ENCODE measurements around the gene PHLPP1.

Gene PHLPP1

DNA sequence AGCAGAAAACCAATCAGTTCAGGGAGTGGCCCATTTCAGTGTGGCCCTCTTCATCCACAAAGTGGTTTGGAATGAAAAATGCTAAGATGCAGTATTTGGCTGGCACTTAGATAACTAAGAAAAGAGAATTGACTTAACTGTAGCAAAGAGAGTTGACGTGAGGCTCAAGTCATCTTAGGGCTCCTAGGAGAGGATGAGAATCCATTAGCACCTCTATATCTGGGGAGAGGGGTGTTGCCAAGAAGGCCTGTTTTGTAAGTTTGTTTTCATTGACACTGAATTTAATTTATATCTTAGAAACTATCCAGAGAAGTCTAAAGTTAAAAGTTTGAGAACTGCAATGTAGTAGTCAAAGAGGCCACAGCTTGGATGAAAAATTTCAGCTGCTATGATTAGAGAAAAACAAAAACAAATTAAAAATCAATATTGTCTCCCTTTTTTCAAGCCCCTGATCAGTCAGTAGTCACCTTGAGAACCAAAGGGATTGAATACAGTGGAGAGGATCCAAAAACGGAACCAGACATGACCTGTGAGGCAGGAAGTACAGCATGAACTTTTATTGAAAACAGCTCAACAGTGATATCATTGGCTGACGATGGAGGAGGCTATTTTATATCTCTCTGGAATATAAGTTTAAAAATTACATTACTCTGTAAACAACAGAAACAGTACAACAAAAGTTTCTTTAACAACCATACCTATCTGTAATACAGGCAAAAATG, 52.7 kb downstream of the PHLPP1 start:
- Histone ChIP-seq H3K36me3 (replicated peaks; ENCODE audit: insufficient read depth, low read length) (no peaks in the 10 kb centered on the region), H3F3A (ENCODE audit: insufficient read depth, low read length) (peaks cover 13% of the 10 kb centered on the region), H3K9me2 (replicated peaks; ENCODE audit: insufficient read depth, low read length) (no peaks in the 10 kb centered on the region), H3K4me2 (ENCODE audit: low read depth, low read length) (no peak overlapping the region), H3K4me3 (ENCODE audit: low read length) (no peak overlapping the region), H3K79me2 (ENCODE audit: low read length) (0 out of 2 replicates have a peak, but pooled peaks cover 13% of the 10 kb centered on the region), H2AFZ (ENCODE audit: low read length) (no peak overlapping the region), H3K4me1 (ENCODE audit: low read length) (peaks cover 4% of the 10 kb centered on the region), H3K9me3 (replicated peaks; ENCODE audit: insufficient read depth, low read length) (no peaks in the 10 kb centered on the region), H3K27ac (ENCODE audit: low read length) (no peak overlapping the region), H3K9ac (ENCODE audit: low read length) (no peak overlapping the region), H3K27me3 (replicated peaks; ENCODE audit: insufficient read depth, low read length) (no peaks in the 10 kb centered on the region), H4K20me1 (ENCODE audit: insufficient read depth, low read length) (no peaks in the 10 kb centered on the region)
- DNase-seq: no peak
- TF ChIP-seq EZH2 (optimal IDR thresholded peaks at IDR 0.05; ENCODE audit: low read depth, low read length) (no peak), CTCF (IDR thresholded peaks at IDR 0.05; ENCODE audit: low read length) (no peak), EZH2phosphoT487 (IDR thresholded peaks at IDR 0.05; ENCODE audit: low read length) (no peak)

- H3K9ac ChIP-seq (ENCODE audit: low read length): no peak overlapping the region
- 0 out of 2 replicates have a peak, but pooled peaks cover 13% of the 10 kb centered on the region for H3K79me2 ChIP-seq (ENCODE audit: low read length)
- H3K27me3 ChIP-seq (replicated peaks; ENCODE audit: insufficient read depth, low read length): no peaks in the 10 kb centered on the region
- H3K4me2 ChIP-seq (ENCODE audit: low read depth, low read length): no peak overlapping the region
- H3K36me3 ChIP-seq (replicated peaks; ENCODE audit: insufficient read depth, low read length): no peaks in the 10 kb centered on the region
- no peak for DNase-seq
- H2AFZ ChIP-seq (ENCODE audit: low read length): no peak overlapping the region
- no peaks in the 10 kb centered on the region for H3K9me3 ChIP-seq (replicated peaks; ENCODE audit: insufficient read depth, low read length)
- H3K27ac ChIP-seq (ENCODE audit: low read length): no peak overlapping the region
- peaks cover 8% of the 10 kb centered on the region for H3F3A ChIP-seq (ENCODE audit: insufficient read depth, low read length)
- no peak overlapping the region for H3K4me3 ChIP-seq (ENCODE audit: low read length)
- H3K4me1 ChIP-seq (ENCODE audit: low read length): peaks cover 4% of the 10 kb centered on the region; the same call in 1 of the 2 replicates
- no peaks in the 10 kb centered on the region for H4K20me1 ChIP-seq (ENCODE audit: insufficient read depth, low read length)
- H3K9me2 ChIP-seq (replicated peaks; ENCODE audit: insufficient read depth, low read length): no peaks in the 10 kb centered on the region
- no peak for TF ChIP-seq CTCF (IDR thresholded peaks at IDR 0.05; ENCODE audit: low read length)
- TF ChIP-seq EZH2 (optimal IDR thresholded peaks at IDR 0.05; ENCODE audit: low read depth, low read length): no peak
- TF ChIP-seq EZH2phosphoT487 (IDR thresholded peaks at IDR 0.05; ENCODE audit: low read length): no peak
These were observed 53.2 kb downstream of the PHLPP1 start for GRCh38 chr18:62768558-62768943.

GRCh38 chr18:62769216-62769615, 53.9 kb downstream of the PHLPP1 start:
- Histone ChIP-seq H3K4me1 (ENCODE audit: low read length) (peaks cover 1% of the 10 kb centered on the region; the same call in 1 of the 2 replicates), H3K4me3 (ENCODE audit: low read length) (no peak overlapping the region), H3K27ac (ENCODE audit: low read length) (no peak overlapping the region), H3K36me3 (replicated peaks; ENCODE audit: insufficient read depth, low read length) (no peaks in the 10 kb centered on the region), H3K27me3 (replicated peaks; ENCODE audit: insufficient read depth, low read length) (no peaks in the 10 kb centered on the region), H3K9ac (ENCODE audit: low read length) (no peak overlapping the region), H3K4me2 (ENCODE audit: low read depth, low read length) (no peak overlapping the region), H3K9me2 (replicated peaks; ENCODE audit: insufficient read depth, low read length) (no peaks in the 10 kb centered on the region), H3K9me3 (replicated peaks; ENCODE audit: insufficient read depth, low read length) (no peaks in the 10 kb centered on the region), H3K79me2 (ENCODE audit: low read length) (0 out of 2 replicates have a peak, but pooled peaks cover 12% of the 10 kb centered on the region), H4K20me1 (ENCODE audit: insufficient read depth, low read length) (no peaks in the 10 kb centered on the region), H2AFZ (ENCODE audit: low read length) (no peak overlapping the region), H3F3A (ENCODE audit: insufficient read depth, low read length) (peaks cover 2% of the 10 kb centered on the region; the same call in 1 of the 2 replicates)
- TF ChIP-seq CTCF (IDR thresholded peaks at IDR 0.05; ENCODE audit: low read length): no peak
- no peak for DNase-seq
